GM12878 (cell line): ENCODE data around the gene ECM2. TPM values are rescaled to one million over a fixed set of nuclear protein-coding genes. Genes with fewer than 3 reads are reported as not detected.

Experiments
- ATAC-seq: fragments of 200-7000 bp; cut with Tn5 transposase; 3 replicates; pipeline ENCODE4 v1.9.1; 2020; ENCODE audit warnings: mild to moderate bottlenecking, moderate library complexity
- BruUV-seq: library from RNA; stranded (reverse); fragments of 400-500 nt; replicated peaks from 2 replicates; lab custom pipeline; 2021; lab: Mats Ljungman, UMichigan
- CTCF ChIA-PET: fragments of 300-600 bp; sonication (Branson Sonifier 250); formaldehyde crosslinking; extraction: SDS; loops from one replicate; lab custom pipeline; 2021; ENCODE audit warnings: inconsistent platforms; lab: Yijun Ruan, JAX
- POLR2A ChIA-PET: fragments of 350-600 bp; formaldehyde crosslinking; extraction: SDS; loops from one replicate; lab custom pipeline; 2021; ENCODE audit warnings: inconsistent platforms; lab: Charles Lee
- RAD21 ChIA-PET: fragments of 300-600 bp; sonication (Branson Sonifier 250); formaldehyde crosslinking; loops from one replicate; lab custom pipeline; 2023; ENCODE audit warnings: antibody characterized with exemption; ENCODE audit not compliant: unreplicated experiment; lab: Charles Lee
- SMC1A ChIA-PET: fragments of 300-600 bp; sonication (Branson Sonifier 250); formaldehyde crosslinking; loops from one replicate; lab custom pipeline; 2023; ENCODE audit not compliant: unreplicated experiment, uncharacterized antibody; lab: Charles Lee
- DNase-seq: peaks from one replicate; pipeline ENCODE4 v3.0.0-alpha.2; 2011; ENCODE audit warnings: low read depth, low spot score
- FAIRE-seq: peaks from 3 replicates; lab custom pipeline; 2011; peaks lifted over from hg19 to GRCh38; lab: Jason Lieb, UNC
- H2AFZ ChIP-seq: 2 replicates; pipeline ENCODE4 v1.6.0; 2011; ENCODE audit warnings: low read depth, low read length, control low read depth; ENCODE audit not compliant: control insufficient read depth
- H3K27ac ChIP-seq: 2 replicates; pipeline ENCODE4 v1.5.1; 2011; ENCODE audit warnings: control low read depth; ENCODE audit not compliant: control insufficient read depth, insufficient read depth
- H3K27me3 ChIP-seq, 2 experiments: replicated peaks in 1 of 2; 2 replicates each; pipeline versions ENCODE4 v1.6.0 to v1.6.1; 2011; ENCODE audit warnings: low read length in 1 of 2; ENCODE audit not compliant: control insufficient read depth in 2 of 2, insufficient read depth in 2 of 2
- H3K36me3 ChIP-seq, 2 experiments: 2 replicates each; pipeline ENCODE4 v1.5.1; 2011; ENCODE audit warnings: low read length in 1 of 2; ENCODE audit not compliant: control insufficient read depth in 2 of 2, insufficient read depth in 2 of 2
- H3K4me1 ChIP-seq: 2 replicates; pipeline ENCODE4 v1.6.1; 2011; ENCODE audit warnings: mild to moderate bottlenecking, low read length, moderate library complexity, mixed read lengths; ENCODE audit not compliant: control insufficient read depth, insufficient read depth
- H3K4me2 ChIP-seq: 2 replicates; pipeline ENCODE4 v1.6.0; 2011; ENCODE audit warnings: control low read depth; ENCODE audit not compliant: control insufficient read depth, insufficient read depth
- H3K4me3 ChIP-seq: fragments of 200-600 bp; sonication (generic); 2 replicates; pipeline ENCODE4 v1.5.1; 2016
- H3K79me2 ChIP-seq: 2 replicates; pipeline ENCODE4 v1.6.0; 2011; ENCODE audit warnings: low read length; ENCODE audit not compliant: control insufficient read depth, insufficient read depth
- H3K9ac ChIP-seq: 2 replicates; pipeline ENCODE4 v1.8.0; 2011; ENCODE audit warnings: low read length, control low read depth, mixed read lengths; ENCODE audit not compliant: control insufficient read depth, insufficient read depth
- H3K9me3 ChIP-seq: replicated peaks from 3 replicates; pipeline ENCODE4 v1.5.1; 2011; ENCODE audit warnings: mild to moderate bottlenecking, low read length; ENCODE audit not compliant: control insufficient read depth, insufficient read depth
- H4K20me1 ChIP-seq: 2 replicates; pipeline ENCODE4 v1.6.0; 2011; ENCODE audit not compliant: control insufficient read depth, insufficient read depth
- CHD1 ChIP-seq: IDR thresholded peaks from 2 replicates; pipeline ENCODE4 v1.6.1; 2012; ENCODE audit warnings: low read depth, low read length, improper control_type of control experiment
- E4F1 ChIP-seq: fragments of 450-650 bp; IDR thresholded peaks from 2 replicates; pipeline ENCODE4 v1.6.1; 2018; ENCODE audit warnings: borderline replicate concordance, mild to moderate bottlenecking; ENCODE audit not compliant: partially characterized antibody
- EED ChIP-seq: sonication (generic); IDR thresholded peaks from 2 replicates; pipeline ENCODE4 v1.6.1; 2016; ENCODE audit warnings: antibody characterized with exemption, low read depth
- ETV6 ChIP-seq, 2 experiments: fragments of 450-650 bp in 1 of 2; IDR thresholded peaks in 1 of 2; conservative IDR thresholded peaks in 1 of 2; 2 replicates each; pipeline ENCODE4 v1.6.1; 2014; ENCODE audit warnings: antibody characterized with exemption in 1 of 2, borderline replicate concordance in 1 of 2, low read depth in 1 of 2, mild to moderate bottlenecking in 1 of 2, moderate library complexity in 1 of 2
- NFYA ChIP-seq: IDR thresholded peaks from 2 replicates; pipeline ENCODE4 v1.6.1; 2011; ENCODE audit warnings: low read depth, mild to moderate bottlenecking, low read length, improper control_type of control experiment, borderline replicate concordance
- NRF1 ChIP-seq: conservative IDR thresholded peaks from 2 replicates; pipeline ENCODE4 v1.6.1; 2011; ENCODE audit warnings: mild to moderate bottlenecking, low read depth, low read length, improper control_type of control experiment
- PML ChIP-seq: IDR thresholded peaks from 2 replicates; pipeline ENCODE4 v1.6.1; 2012; ENCODE audit warnings: low read length, inconsistent platforms
- PRDM15 ChIP-seq: fragments of 450-650 bp; formaldehyde crosslinking; IDR thresholded peaks from 2 replicates; pipeline ENCODE4 v1.4.0; 2020; ENCODE audit warnings: mild to moderate bottlenecking, moderate library complexity
- RB1 ChIP-seq: fragments of 450-650 bp; formaldehyde crosslinking; IDR thresholded peaks from 2 replicates; pipeline ENCODE4 v1.6.1; 2017; ENCODE audit warnings: mild to moderate bottlenecking, borderline replicate concordance
- RBBP5 ChIP-seq: fragments of 200-600 bp; sonication (generic); conservative IDR thresholded peaks from 2 replicates; pipeline ENCODE4 v1.6.1; 2016
- SMAD1 ChIP-seq: fragments of 450-650 bp; IDR thresholded peaks from 2 replicates; pipeline ENCODE4 v1.6.1; 2018; ENCODE audit warnings: mild to moderate bottlenecking, low read depth; ENCODE audit not compliant: partially characterized antibody
- STAT1 ChIP-seq: fragments of 450-650 bp; conservative IDR thresholded peaks from 2 replicates; pipeline ENCODE4 v1.6.1; 2014; ENCODE audit warnings: antibody characterized with exemption, mild to moderate bottlenecking
- ZNF274 ChIP-seq: IDR thresholded peaks from one replicate; pipeline ENCODE4 v1.8.0; 2011; ENCODE audit not compliant: insufficient read length, insufficient read depth
- WGBS: methylation state at CpG from one replicate; pipeline ENCODE4 v1.1.6; 2016; ENCODE audit warnings: low lambda C conversion rate; ENCODE audit not compliant: insufficient replicate concordance, insufficient coverage; ENCODE audit errors: missing lambda C conversion rate; 5-methylcytosine and 5-hydroxymethylcytosine counted together
- in situ Hi-C: fragments of 300-500 bp; cut with MboI; formaldehyde crosslinking; loops from 9 replicates; pipeline ENCODE4 v1.14.3; 2018; ENCODE audit warnings: mixed read lengths
- intact Hi-C: fragments of 100-400 bp; cut with micrococcal nuclease; formaldehyde crosslinking; loops from one replicate; pipeline ENCODE4 v1.14.2; 2022; ENCODE audit not compliant: unreplicated experiment
- polyA plus RNA-seq, 11 experiments: library from polyadenylated mRNA; depleted of rRNA in 4 of 11; unstranded in 6 of 11; stranded (reverse) in 5 of 11; fragments of >200 nt; fragmentation: Nextera tagmentation in 4 of 11; fragmentation: Illumina TruSeq in 1 of 11; extraction: Ambion mirVana in 4 of 11; extraction: Trizol in 1 of 11; gene quantifications; 1 replicate in 1 of 11; 2 replicates in 10 of 11; pipeline versions ENCODE4 v1.2.1 to v1.2.3, GENCODE V29; 2011 to 2016; ENCODE audit warnings: inconsistent platforms in 2 of 11, missing spikeins in 2 of 11, low read depth in 1 of 11
- total RNA-seq, 4 experiments: library from RNA; depleted of rRNA in 3 of 4; stranded (reverse); fragments of >200 nt in 3 of 4; fragmentation: Illumina TruSeq in 1 of 4; extraction: Trizol in 1 of 4; gene quantifications; 2 replicates each; pipeline versions ENCODE4 v1.2.1 to v1.2.3, GENCODE V29; 2013 to 2021
- TF ChIP-seq, protein P1 (sequence below): fragments of 450-650 bp; IDR thresholded peaks from 2 replicates; pipeline ENCODE4 v1.6.1; 2017; ENCODE audit warnings: antibody characterized with exemption, mild to moderate bottlenecking, moderate library complexity

Gene ECM2
- total and polyA plus RNA-seq, 10 of the 15 experiments (the other 5 are each of a cell fraction or from before 2014, with no cell fraction given): 0.03 to 0.67 (median 0.09) TPM; not detected in 2

GRCh38 chr9:92538541-92538940, 2.8 kb upstream of the ECM2 start (continued):
- TF ChIP-seq, protein P1, sequence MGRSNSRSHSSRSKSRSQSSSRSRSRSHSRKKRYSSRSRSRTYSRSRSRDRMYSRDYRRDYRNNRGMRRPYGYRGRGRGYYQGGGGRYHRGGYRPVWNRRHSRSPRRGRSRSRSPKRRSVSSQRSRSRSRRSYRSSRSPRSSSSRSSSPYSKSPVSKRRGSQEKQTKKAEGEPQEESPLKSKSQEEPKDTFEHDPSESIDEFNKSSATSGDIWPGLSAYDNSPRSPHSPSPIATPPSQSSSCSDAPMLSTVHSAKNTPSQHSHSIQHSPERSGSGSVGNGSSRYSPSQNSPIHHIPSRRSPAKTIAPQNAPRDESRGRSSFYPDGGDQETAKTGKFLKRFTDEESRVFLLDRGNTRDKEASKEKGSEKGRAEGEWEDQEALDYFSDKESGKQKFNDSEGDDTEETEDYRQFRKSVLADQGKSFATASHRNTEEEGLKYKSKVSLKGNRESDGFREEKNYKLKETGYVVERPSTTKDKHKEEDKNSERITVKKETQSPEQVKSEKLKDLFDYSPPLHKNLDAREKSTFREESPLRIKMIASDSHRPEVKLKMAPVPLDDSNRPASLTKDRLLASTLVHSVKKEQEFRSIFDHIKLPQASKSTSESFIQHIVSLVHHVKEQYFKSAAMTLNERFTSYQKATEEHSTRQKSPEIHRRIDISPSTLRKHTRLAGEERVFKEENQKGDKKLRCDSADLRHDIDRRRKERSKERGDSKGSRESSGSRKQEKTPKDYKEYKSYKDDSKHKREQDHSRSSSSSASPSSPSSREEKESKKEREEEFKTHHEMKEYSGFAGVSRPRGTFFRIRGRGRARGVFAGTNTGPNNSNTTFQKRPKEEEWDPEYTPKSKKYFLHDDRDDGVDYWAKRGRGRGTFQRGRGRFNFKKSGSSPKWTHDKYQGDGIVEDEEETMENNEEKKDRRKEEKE: no peak
- TF ChIP-seq STAT1: no peak
- no peak for TF ChIP-seq NRF1
- no peak for TF ChIP-seq CHD1
- TF ChIP-seq RBBP5: no peak
- TF ChIP-seq ETV6 (conservative IDR thresholded peaks at IDR 0.05 in 1 of 2, IDR thresholded peaks at IDR 0.05 in 1 of 2; ENCODE audit: borderline replicate concordance in 1 of 2, low read depth in 1 of 2): no peak
- TF ChIP-seq EED: no peak
- no peak for TF ChIP-seq ZNF274
- TF ChIP-seq NFYA: no peak
- TF ChIP-seq RB1: no peak

GRCh38 chr9:92534674-92535073, 1.1 kb downstream of the ECM2 start:
- in situ Hi-C loops (no loop called here), intact Hi-C loops (no loop called here)
- CTCF ChIA-PET: interaction anchor here (0.8 kb wide), 1 partner anchor 11 kb away, joined by 3 read pairs; no protein-coding TSS in a partner anchor
- Histone ChIP-seq H3K27me3 (no peaks in the 10 kb centered on the region), H4K20me1 (no peaks in the 10 kb centered on the region), H3K36me3 (no peaks in the 10 kb centered on the region), H3K9me3 (no peaks in the 10 kb centered on the region), H3K27ac (peak overlapping the region; percentile 53; the same call in 1 of the 2 replicates), H3K4me1 (peaks cover 6% of the 10 kb centered on the region), H3K4me2 (peak overlapping the region; percentile 77), H3K79me2 (no peaks in the 10 kb centered on the region), H3K4me3 (peak overlapping the region; percentile 29), H3K9ac (peak overlapping the region; percentile 36; the same call in 1 of the 2 replicates), H2AFZ (peak overlapping the region; percentile 69)
- 0% methylated on average over 1 of the region's 1 CpG for WGBS
- FAIRE-seq: peak; percentile 49
- peak; percentile 91 for ATAC-seq
- peak; percentile 36 for DNase-seq
- SMC1A ChIA-PET: interaction anchor here (0.5 to 1.4 kb wide), 3 partner anchors 53 to 279 kb away, joined by 3 to 4 read pairs (median 3); no protein-coding TSS in a partner anchor
- RAD21 ChIA-PET: interaction anchor here (1.3 kb wide), 1 partner anchor 396 kb away, joined by 3 read pairs; no protein-coding TSS in a partner anchor
- POLR2A ChIA-PET: interaction anchor here (1.2 kb wide), 1 partner anchor 58 kb away, joined by 4 read pairs; no protein-coding TSS in a partner anchor
- BruUV-seq: no TSS peak
- TF ChIP-seq PRDM15 (CRISPR knock-in tag) (no peak), SMAD1 (no peak), PML (no peak), E4F1 (no peak)
